Prostate gland (tissue), 2 donors: Measurements from ENCODE around the gene CMTM2. TPM values are rescaled to one million over a fixed set of nuclear protein-coding genes. Genes with fewer than 3 reads are reported as not detected.

Experiments used
- DNase-seq: peaks from one replicate; pipeline ENCODE4 v3.0.0-alpha.2; 2019; ENCODE audit warnings: low spot score
- H3K27ac ChIP-seq, 2 donors: fragments of 200-600 bp; sonication (generic); 2 replicates each; pipeline ENCODE4 v1.5.1; 2017 to 2019
- H3K27me3 ChIP-seq: fragments of 200-600 bp; sonication (generic); replicated peaks from 2 replicates; pipeline ENCODE4 v1.5.1; 2019; ENCODE audit not compliant: insufficient read depth
- H3K36me3 ChIP-seq, 2 donors: fragments of 200-600 bp; sonication (generic); 1 replicate in 1 of 2; 2 replicates in 1 of 2; pipeline versions ENCODE4 v1.5.1 to v1.8.1; 2017 to 2019
- H3K4me1 ChIP-seq: fragments of 200-600 bp; sonication (generic); replicated peaks from 2 replicates; pipeline ENCODE4 v1.5.1; 2019
- H3K4me3 ChIP-seq, 2 donors: fragments of 200-600 bp; sonication (generic); 2 replicates each; pipeline ENCODE4 v1.5.1; 2017 to 2019
- H3K9me3 ChIP-seq: fragments of 200-600 bp; sonication (generic); 2 replicates; pipeline ENCODE4 v1.5.1; 2017
- CTCF ChIP-seq, 4 experiments: fragments of 200-600 bp in 2 of 4; fragments of 450-650 bp in 2 of 4; sonication (generic) in 2 of 4; IDR thresholded peaks; 1 replicate in 3 of 4; 2 replicates in 1 of 4; pipeline ENCODE4 v1.5.1; 2016 to 2019; ENCODE audit warnings: antibody characterized with exemption in 4 of 4, mild to moderate bottlenecking in 2 of 4, moderate library complexity in 2 of 4
- POLR2A ChIP-seq: fragments of 450-650 bp; IDR thresholded peaks from one replicate; pipeline ENCODE4 v1.6.1; 2016; ENCODE audit warnings: antibody characterized with exemption, mild to moderate bottlenecking
- POLR2AphosphoS5 ChIP-seq: sonication (generic); formaldehyde crosslinking; IDR thresholded peaks from one replicate; pipeline ENCODE4 v1.6.1; 2017; ENCODE audit warnings: antibody characterized with exemption
- WGBS: methylation state at CpG from one replicate; pipeline ENCODE4 v1.1.5; 2018; 5-methylcytosine and 5-hydroxymethylcytosine counted together
- intact Hi-C: fragments of 100-400 bp; cut with DNase I; formaldehyde crosslinking; loops from one replicate; pipeline ENCODE4 v1.14.2; 2022
- total RNA-seq, 2 donors: library from RNA; depleted of rRNA; stranded (reverse); fragments of >200 nt; gene quantifications; one replicate each; pipeline ENCODE4 v1.1.0, GENCODE V29; 2016

Gene CMTM2
- total RNA-seq, 2 donors from 2014 or later, result 62.9 TPM; not detected in 1

- H3K36me3 ChIP-seq, result no peaks in the 10 kb centered on the region
- no peak for DNase-seq
- H3K4me3 ChIP-seq, result no peak overlapping the region
- no peaks in the 10 kb centered on the region for H3K4me1 ChIP-seq
- no peaks in the 10 kb centered on the region for H3K27me3 ChIP-seq
- intact Hi-C loops, result no loop called here
- WGBS, result 72% methylated on average over 7 of the region's 7 CpGs
- TF ChIP-seq CTCF (IDR thresholded peaks at IDR 0.05) (no peak), POLR2AphosphoS5 (no peak), POLR2A (no peak)
- no peak overlapping the region for H3K27ac ChIP-seq
- H3K9me3 ChIP-seq, result no peaks in the 10 kb centered on the region
These were observed 8.8 kb downstream of the CMTM2 start for GRCh38 chr16:66587881-66588600.

GRCh38 chr16:66588981-66589713, 9.9 kb downstream of the CMTM2 start:
- Histone ChIP-seq H3K27me3 (no peaks in the 10 kb centered on the region), H3K4me1 (no peaks in the 10 kb centered on the region), H3K9me3 (no peaks in the 10 kb centered on the region), H3K27ac (no peak overlapping the region), H3K36me3 (no peaks in the 10 kb centered on the region), H3K4me3 (no peak overlapping the region)
- TF ChIP-seq POLR2A, result no peak
- no peak for TF ChIP-seq POLR2AphosphoS5
- TF ChIP-seq CTCF (IDR thresholded peaks at IDR 0.05), result peak in 2 of 4 experiments; percentile 46 to 48
- WGBS, result 98% methylated on average over 8 of the region's 8 CpGs
- intact Hi-C loops, result no loop called here
- no peak for DNase-seq

- H3K9me3 ChIP-seq, result no peaks in the 10 kb centered on the region
- DNase-seq, result no peak
- intact Hi-C loops, result no loop called here
- no peaks in the 10 kb centered on the region for H3K4me1 ChIP-seq
- TF ChIP-seq CTCF (IDR thresholded peaks at IDR 0.05), result no peak
- TF ChIP-seq POLR2AphosphoS5, result no peak
- no peak for TF ChIP-seq POLR2A
- H3K27me3 ChIP-seq, result no peaks in the 10 kb centered on the region
- H3K36me3 ChIP-seq, result no peaks in the 10 kb centered on the region
- WGBS, result 81% methylated on average over 8 of the region's 8 CpGs
- no peak overlapping the region for H3K4me3 ChIP-seq
- no peak overlapping the region for H3K27ac ChIP-seq
These were observed 11.1 kb downstream of the CMTM2 start for GRCh38 chr16:66590322-66590721.

GRCh38 chr16:66591018-66591417, 11.8 kb downstream of the CMTM2 start:
- Histone ChIP-seq H3K9me3 (no peaks in the 10 kb centered on the region), H3K4me1 (no peaks in the 10 kb centered on the region), H3K4me3 (no peak overlapping the region), H3K27ac (no peak overlapping the region), H3K36me3 (no peaks in the 10 kb centered on the region), H3K27me3 (no peaks in the 10 kb centered on the region)
- intact Hi-C loops, result no loop called here
- no peak for DNase-seq
- 97% methylated on average over 4 of the region's 4 CpGs for WGBS
- TF ChIP-seq POLR2A (no peak), POLR2AphosphoS5 (no peak), CTCF (IDR thresholded peaks at IDR 0.05) (no peak)
